ENCODE data around the gene PFAS. TPM values are rescaled to one million over a fixed set of nuclear protein-coding genes. Genes with fewer than 3 reads are reported as not detected.

Gene PFAS
- total RNA-seq, 1 donor from 2014 or later: 35.4 TPM

GRCh38 chr17:8264836-8265542 lies 15.9 kb downstream of the PFAS start:
- FAIRE-seq (no peak), DNase-seq (ENCODE audit: low read depth) (no peak)
- Histone ChIP-seq H3K9me3 (ENCODE audit: insufficient read depth, low read depth, low read length) (no peaks in the 10 kb centered on the region), H2AFZ (ENCODE audit: low read depth, low read length) (no peak overlapping the region), H3K79me2 (ENCODE audit: insufficient read depth, low read length) (no peaks in the 10 kb centered on the region), H4K20me1 (ENCODE audit: insufficient read depth, low read length) (no peaks in the 10 kb centered on the region), H3K4me2 (ENCODE audit: low read length) (no peak overlapping the region), H3K9ac (ENCODE audit: low read length) (no peak overlapping the region), H3K27ac (ENCODE audit: low read depth, low read length) (no peak overlapping the region), H3K4me3 (ENCODE audit: insufficient read depth, low read depth, low read length) (no peak overlapping the region), H3K36me3 (ENCODE audit: insufficient read depth, low read length) (peaks cover 9% of the 10 kb centered on the region), H3K4me1 (ENCODE audit: insufficient read depth, low read length) (no peaks in the 10 kb centered on the region), H3K27me3 (ENCODE audit: insufficient read depth, low read length) (no peaks in the 10 kb centered on the region)
- TF ChIP-seq CTCF (IDR thresholded peaks at IDR 0.05; ENCODE audit: insufficient read depth, low read depth, low read length): no peak
- no peak for TF ChIP-seq EZH2 (IDR thresholded peaks at IDR 0.05; ENCODE audit: insufficient read depth, low read length)
- peaks cover 8% of the 10 kb centered on the region for H3K36me3 Mint-ChIP-seq (ENCODE audit: low read depth, unreplicated experiment)
- no peaks in the 10 kb centered on the region for H3K9me3 Mint-ChIP-seq (ENCODE audit: unreplicated experiment)
- H3K27ac Mint-ChIP-seq (ENCODE audit: unreplicated experiment): no peak overlapping the region
- H3K4me1 Mint-ChIP-seq (ENCODE audit: low read depth, unreplicated experiment): no peaks in the 10 kb centered on the region
- no peak overlapping the region for H3K4me3 Mint-ChIP-seq (ENCODE audit: unreplicated experiment)
- H3K27me3 Mint-ChIP-seq (ENCODE audit: low read depth, unreplicated experiment): no peaks in the 10 kb centered on the region

- Mint-ChIP-seq H3K27ac (ENCODE audit: unreplicated experiment) (no peak overlapping the region), H3K4me1 (ENCODE audit: low read depth, unreplicated experiment) (no peaks in the 10 kb centered on the region), H3K4me3 (ENCODE audit: unreplicated experiment) (no peak overlapping the region), H3K9me3 (ENCODE audit: unreplicated experiment) (no peaks in the 10 kb centered on the region), H3K36me3 (ENCODE audit: low read depth, unreplicated experiment) (peaks cover 15% of the 10 kb centered on the region), H3K27me3 (ENCODE audit: low read depth, unreplicated experiment) (no peaks in the 10 kb centered on the region)
- no peak for TF ChIP-seq CTCF (IDR thresholded peaks at IDR 0.05; ENCODE audit: insufficient read depth, low read depth, low read length)
- no peak for TF ChIP-seq EZH2 (IDR thresholded peaks at IDR 0.05; ENCODE audit: insufficient read depth, low read length)
- no peak overlapping the region for H3K4me3 ChIP-seq (ENCODE audit: insufficient read depth, low read depth, low read length)
- H3K36me3 ChIP-seq (ENCODE audit: insufficient read depth, low read length): peaks cover 8% of the 10 kb centered on the region
- FAIRE-seq: no peak
- no peaks in the 10 kb centered on the region for H4K20me1 ChIP-seq (ENCODE audit: insufficient read depth, low read length)
- no peak overlapping the region for H3K4me2 ChIP-seq (ENCODE audit: low read length)
- no peaks in the 10 kb centered on the region for H3K9me3 ChIP-seq (ENCODE audit: insufficient read depth, low read depth, low read length)
- H3K9ac ChIP-seq (ENCODE audit: low read length): no peak overlapping the region
- H3K4me1 ChIP-seq (ENCODE audit: insufficient read depth, low read length): no peaks in the 10 kb centered on the region
- H3K27ac ChIP-seq (ENCODE audit: low read depth, low read length): no peak overlapping the region
- DNase-seq (ENCODE audit: low read depth): no peak
- H3K79me2 ChIP-seq (ENCODE audit: insufficient read depth, low read length): no peaks in the 10 kb centered on the region
- H3K27me3 ChIP-seq (ENCODE audit: insufficient read depth, low read length): no peaks in the 10 kb centered on the region
- no peak overlapping the region for H2AFZ ChIP-seq (ENCODE audit: low read depth, low read length)
These were observed 17.8 kb downstream of the PFAS start for GRCh38 chr17:8266648-8267479.

All from astrocyte (in vitro differentiated cells and primary cell).